GM21447 (cell line): ENCODE measurements around the gene CHMP4B.

Experiments
- ATAC-seq: cut with Tn5 transposase; IDR thresholded peaks from one replicate; pipeline ENCODE4 v1.9.1; 2021; ENCODE audit not compliant: unreplicated experiment

CHMP4B gene

DNA sequence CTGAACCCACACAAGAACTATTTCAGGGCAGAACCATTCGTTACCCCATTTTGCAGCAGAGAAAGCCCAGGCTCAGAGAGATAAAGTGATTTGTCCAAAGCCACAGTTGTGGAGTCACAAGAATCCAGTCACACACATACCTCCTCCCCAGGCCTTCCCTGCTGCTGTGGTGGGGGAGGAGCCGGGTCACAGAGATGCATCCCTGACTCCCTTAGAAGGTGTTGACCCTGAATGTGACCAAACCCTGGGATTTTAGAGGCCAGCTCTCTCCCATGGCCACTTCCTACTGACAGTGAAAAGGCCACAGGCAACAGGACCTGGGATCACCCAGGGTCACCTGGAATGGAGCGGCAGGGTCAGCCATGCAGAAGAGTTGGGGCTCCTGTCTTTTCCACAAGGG lies 48.6 kb downstream of the CHMP4B start:
- no peak for ATAC-seq

DNA sequence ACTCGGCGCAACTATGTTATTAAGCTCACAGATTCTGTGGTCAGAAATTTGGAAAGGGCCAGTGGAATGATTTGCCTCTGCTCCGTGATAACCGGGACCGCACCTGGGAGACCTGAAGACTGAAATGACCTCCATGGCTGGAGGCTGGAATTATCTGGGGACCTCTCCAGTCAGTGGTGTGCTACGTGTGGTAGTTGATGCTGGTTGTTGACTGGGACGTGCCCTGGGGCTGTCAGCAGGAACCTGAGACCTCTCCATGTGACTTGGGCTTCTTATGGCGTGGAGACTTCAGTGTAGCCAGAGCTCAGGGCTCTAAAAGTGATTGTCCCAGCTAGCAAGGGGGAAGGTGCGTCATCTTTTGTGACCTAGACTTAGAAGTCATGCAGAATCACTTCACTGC lies 50.3 kb downstream of the CHMP4B start:
- no peak for ATAC-seq

DNA sequence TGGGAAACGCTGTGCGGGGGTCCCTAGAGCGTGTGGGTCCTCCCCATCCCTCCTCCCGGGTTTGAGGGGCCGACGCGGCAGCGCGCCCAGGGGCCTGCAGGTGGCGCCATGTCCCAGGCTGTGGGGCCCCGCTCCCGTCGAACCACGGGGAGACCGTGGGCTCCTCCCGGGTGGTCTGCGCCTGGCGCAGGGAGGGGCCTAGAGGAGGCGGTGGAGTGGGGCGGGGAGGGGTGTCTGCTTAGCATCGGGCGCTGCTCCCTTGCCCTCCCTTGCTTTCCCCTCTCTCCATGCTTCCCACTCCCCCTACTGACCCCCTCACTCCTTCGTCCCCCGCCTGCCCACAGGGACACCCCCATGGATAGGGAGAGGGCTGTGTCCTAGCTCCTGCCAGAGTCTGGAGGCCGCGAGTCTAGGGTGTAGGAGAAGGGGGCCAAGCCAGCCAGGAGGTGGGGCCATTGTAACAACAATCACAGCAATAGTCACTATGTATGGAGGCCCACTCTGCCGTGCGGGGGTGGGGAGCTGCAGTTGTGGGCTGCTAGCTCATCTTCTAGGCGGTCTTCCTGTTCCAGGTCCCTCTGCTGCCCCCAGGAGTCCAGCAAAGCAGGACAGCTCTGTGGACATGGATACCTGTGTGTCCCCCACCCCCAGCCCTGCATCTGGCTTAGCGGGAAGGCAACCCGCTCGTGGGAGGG lies 51.7 kb downstream of the CHMP4B start:
- ATAC-seq = no peak

DNA sequence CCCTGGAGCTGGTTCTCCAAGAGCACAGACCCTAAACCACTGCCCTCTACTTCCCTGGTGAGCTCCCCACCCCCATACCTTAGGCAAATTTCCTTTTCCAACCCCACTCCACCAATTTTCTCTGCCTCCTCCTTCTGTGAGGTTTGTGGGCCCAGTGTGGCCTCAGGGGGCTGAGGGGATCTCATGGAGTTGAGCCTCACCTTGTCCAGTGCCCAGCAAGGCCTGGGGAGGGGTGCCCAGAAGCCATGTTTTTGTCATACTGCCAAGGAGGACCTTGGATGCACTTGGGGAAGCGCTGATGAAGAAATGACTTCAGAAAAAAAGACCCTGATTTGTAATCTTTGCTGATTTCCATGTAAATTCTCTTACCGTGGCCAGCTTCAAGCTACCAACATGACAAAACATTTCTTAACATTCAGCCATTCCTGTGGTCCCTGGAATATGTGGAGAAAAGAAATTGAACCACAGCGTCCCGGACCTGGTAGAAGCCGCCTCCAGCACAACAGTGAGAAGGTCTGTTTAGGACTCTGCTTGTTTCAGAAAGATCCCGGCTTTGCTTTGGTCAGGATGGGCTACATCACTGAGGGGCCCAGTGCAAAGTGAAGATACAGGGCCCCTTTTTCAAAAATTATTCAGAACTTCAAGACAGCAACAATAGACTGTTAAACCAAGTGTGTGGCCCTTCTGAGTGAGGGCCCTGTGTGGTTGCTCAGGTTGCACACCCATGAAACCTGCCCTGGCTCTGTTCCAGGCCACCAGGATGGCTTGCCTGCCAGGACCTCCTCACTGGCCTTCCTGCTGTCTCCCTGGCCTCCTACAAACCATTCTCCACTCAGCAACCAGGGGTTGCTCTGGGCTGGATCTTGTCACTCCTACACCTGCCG lies 52.5 kb downstream of the CHMP4B start:
- no peak for ATAC-seq

DNA sequence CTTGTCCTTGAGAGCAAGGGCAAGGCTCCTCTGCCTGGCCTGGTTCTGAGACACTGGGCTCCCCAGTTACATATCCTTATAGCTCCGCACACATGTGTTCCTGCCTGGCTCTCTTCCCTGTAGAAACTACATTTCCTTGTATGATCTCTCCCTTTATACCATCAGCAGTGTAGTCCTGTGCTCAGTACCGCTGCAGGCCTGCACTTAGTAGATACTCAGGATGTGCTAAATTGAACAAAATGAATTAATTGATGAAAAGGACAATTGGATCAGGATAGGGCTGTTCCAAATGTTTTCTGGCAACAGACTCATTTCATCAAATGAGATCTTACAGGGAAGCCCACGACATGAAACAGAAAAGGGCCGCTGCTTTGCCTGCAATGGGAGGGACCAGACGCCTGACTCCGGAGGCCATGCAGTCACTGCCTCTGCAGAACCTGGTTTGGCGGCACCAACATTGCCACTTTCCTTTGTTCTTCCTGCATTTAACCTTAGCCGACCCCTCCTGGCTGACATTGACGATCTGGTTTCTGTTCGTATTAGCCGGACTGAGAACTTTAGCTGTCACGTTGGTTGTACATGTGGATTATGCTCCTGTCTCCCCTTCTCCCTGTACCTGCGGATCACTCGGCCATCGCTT lies 53.3 kb downstream of the CHMP4B start:
- ATAC-seq = no peak

DNA sequence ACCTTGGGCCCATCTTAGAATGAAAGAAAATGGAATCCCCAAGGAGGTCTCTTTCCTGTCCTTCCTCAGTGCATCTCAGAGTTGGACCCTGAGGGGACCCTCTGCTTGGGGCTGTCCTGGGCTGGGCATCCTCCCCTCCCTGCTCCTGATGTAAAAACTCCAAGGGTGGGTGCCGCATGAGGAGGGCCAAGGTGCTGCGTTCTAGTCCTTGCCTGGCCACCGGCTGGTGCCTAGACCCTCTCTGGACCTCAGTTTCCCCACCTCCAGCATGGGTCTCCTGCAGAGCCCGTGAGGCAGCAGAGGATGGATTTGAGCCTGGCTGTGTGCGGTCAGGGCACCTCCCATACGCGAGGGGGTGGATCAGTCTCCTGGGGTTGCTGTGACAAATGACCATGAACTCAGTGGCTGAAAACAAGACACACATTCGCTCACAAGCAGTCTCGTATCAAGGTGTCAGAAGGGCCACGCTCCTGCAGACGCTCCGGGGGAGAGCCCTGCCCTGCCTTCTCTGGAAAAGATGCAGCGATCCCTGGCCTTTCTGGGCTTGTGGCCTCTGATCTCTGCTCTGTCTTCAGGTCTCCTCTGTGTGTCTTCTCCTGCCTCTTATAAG lies 54.7 kb downstream of the CHMP4B start:
- ATAC-seq = no peak

DNA sequence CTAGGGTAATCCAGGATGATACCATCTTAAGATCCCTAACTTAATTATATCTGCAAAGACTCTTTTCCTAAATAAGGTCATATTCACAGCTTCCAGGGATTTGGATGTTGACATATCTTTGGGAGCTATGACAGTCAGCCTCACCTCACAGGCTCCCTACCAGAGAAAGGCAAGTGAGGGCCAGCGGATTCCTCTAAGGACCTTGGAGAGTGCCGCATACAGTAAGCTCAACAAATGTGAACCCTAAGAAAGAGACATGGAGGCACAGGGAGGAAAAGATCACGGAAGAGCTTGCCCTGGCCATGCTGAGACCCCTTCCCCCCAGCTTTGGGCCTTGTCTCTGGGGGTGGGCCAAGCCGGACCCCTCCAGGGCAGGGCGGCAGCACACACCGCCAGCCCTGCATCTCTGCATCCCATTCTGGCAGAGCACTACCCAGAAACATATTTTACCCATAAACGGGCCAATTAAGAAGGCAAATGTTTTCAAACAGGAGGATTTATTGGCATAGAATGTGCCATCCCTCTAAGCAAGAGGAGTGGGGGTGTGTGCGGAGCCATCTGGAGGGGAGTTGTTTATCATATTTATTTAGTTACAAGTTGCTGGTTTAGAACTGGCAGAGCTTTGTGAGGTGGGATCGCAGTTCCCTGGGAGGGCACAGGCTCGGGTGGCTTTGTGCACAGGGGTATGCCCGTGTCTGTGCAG lies 55.4 kb downstream of the CHMP4B start:
- no peak for ATAC-seq

DNA sequence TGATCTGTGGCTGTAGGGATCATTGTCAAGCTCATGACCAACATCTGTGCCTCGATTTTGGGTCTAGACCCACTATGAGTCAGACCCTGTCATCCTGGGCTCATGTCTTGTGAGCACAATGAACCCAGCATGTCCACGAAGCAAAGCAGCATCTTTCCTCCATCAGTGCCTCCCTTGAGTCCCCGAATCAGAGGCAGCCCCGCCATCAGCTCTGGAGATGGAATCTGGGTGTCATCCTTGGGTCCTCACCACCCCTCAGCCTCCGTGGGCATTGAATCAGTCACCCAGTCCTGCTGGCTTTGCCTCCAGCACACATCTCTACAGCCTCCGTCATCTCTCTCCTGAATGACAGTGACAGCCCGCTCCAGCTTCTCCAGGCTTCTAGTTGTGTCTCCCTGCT lies 56.9 kb downstream of the CHMP4B start:
- ATAC-seq = no peak

DNA sequence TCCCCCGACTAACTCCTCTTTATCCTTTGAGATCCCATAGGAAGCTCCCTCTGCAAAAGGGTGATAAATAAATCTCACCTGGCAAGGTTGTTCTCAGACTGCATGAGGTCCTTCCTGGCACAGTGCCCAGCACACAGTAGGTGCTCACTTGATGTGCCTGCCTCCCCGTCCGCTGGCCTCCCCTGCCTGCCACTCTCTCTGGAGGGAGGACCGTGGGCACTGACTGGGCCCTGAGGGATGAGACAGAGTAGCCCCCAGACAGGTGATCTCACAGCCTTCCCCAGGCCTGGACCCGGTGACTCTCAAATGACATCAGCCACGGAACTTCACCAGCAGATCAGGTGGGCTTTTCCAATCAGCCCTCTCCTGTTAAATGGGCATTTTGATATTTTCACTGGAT lies 57.4 kb downstream of the CHMP4B start:
- ATAC-seq = no peak

DNA sequence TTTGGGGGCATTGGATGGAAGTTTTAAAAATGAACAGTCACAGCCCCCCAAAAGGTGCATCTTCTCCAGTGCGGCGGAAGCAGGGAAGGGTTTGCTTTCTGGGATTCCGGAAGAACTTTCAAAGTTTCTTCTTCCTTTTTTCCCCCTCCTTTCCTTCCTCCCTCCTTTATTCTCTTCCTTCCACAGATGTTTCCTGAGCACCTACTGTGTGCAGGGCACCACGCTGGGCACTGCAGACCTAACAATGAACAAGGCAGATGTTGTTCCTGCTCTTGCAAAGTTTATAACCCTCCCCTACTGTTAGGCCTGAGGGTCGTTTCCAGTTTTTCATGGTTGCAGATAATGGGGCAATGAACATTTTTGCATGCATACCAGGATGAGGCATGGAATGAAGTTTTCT lies 58.1 kb downstream of the CHMP4B start:
- ATAC-seq = no peak

DNA sequence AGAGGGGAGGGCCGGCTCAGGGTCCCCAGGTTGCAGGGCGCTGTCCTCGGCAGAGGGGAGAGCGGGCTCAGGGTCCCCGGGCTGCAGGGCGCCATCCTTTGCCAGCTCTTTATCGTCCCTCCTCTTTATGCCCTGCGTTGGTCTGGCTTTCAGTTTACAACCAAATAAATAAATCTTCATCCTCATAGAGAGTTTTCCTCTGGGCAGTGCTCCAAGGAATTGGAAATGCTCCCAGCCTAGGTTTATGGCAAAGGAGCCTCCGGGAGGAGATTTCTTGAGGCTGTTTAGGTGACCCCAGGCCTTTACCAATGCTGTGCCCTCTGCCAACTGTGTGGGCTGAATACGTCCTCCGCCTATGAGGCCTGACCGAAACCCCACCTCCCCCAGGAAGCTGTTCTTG lies 60.2 kb downstream of the CHMP4B start:
- ATAC-seq = no peak

DNA sequence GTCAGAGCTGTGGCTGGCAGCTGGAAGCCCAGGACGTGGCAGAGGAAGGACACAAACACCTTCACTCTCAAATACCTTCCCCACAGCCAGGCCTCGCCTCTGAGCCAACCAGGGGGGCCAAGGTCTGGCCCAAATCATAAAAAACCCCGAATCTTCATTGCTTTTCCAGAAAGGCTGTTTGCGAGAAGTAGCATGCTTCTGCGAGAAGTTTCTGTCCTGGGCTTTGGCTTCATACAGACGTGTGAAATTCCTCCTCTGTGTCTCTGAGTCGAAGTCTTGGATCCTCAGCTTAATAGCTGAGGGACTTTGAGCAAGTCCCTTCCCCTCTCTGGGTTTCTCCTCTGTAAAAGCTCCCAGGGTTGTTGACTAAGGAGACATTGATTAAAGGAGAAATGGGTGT lies 63.0 kb downstream of the CHMP4B start:
- ATAC-seq = no peak

DNA sequence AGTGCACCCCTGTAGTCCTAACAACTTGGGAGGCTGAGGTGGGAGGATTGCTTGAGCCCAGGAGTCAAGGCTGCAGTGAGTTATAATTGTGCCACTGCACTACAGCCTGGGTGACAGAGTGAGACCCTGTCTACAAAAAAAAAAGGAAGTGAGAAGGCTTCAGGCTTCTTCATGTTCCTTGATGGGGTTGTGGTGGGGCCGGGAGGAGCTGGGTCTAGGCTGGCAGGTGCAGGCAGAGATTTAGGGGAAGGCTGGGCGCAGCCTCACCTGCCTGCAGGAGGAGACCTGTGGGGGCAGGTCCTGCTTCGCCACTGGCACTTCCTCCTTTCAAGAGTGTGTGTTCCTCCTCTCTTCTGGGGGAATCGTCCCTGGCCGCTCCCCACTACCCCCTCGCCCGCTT lies 63.9 kb downstream of the CHMP4B start:
- peak; percentile 85 for ATAC-seq

DNA sequence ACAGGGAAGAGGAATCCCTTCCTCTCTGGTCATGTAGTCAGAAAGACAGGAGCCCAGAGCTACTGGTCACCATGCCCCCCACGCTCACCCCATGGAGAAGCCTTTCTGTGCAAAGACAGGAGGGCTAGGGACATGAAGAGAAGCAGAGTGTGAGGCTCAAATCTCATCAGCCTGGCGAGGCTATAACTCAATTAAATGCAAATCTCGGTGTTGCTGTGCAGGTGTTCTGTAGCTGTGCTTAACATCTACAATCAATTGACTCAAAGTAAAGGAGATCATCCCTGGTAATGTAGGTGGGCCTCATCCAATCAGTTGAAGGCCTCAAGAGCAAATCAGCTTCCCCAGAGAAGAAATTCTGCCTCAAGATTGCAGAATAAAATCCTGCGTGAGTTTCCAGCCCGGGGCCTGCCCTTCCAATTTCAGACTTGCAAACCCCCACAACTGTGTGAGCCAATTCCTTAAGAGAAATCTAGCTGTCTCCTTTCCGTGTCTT lies 64.4 kb downstream of the CHMP4B start:
- no peak for ATAC-seq

DNA sequence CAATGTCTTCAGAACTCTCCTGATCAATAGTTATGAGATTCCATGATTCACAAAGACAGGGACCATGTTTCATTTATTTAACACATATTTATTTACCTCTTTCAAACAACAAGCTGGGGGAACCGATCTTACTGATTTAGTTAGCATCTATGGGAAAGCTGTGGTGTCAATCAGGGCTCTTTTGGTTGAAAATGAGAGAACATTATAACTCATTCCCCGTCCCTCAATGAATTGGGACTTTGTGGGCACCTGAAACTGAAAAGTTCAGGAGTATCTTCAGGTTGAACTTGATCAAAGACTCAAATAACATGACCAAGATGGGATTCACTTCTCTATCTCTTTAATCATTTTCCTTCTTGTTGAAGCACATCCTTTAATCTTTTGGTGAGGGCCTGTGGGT lies 67.4 kb downstream of the CHMP4B start:
- no peak for ATAC-seq

DNA sequence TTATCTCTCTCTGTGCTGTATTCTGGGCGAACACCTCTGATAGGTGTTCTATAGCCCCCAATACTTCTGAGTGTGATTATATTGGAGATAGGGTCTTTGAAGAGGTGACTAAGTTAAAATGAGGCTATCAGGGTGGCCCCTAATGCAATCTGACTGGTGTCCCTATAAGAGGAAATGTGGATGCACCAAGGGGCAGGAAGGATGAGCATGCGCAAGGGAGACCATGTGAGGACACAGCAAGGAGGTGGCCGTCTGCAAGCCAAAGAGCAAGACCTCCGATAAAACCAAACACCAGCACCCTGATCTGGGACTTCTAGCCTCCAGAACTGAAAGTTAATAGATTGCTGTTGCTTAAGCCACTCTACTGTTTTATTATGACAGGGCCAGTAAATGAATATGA lies 69.2 kb downstream of the CHMP4B start:
- ATAC-seq = no peak

DNA sequence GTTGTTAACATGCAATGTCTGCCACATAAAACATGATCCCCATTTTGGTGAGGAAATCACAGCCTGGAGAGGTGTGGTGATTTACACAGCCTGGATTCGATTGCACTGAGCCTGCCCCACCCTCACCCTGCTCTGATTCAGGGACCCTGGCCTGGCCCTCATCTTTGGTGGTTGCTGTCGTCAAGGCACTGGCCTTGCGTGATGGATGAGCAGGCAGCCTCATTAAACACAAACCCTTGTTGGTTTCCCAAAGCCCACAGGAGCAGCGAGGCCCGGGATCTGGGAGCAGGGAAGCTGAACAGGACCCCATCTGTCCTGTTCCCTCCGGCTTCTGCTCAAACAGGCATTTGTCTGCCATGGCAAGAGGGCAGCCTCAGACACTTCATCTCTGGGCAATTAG lies 70.8 kb downstream of the CHMP4B start:
- no peak for ATAC-seq

DNA sequence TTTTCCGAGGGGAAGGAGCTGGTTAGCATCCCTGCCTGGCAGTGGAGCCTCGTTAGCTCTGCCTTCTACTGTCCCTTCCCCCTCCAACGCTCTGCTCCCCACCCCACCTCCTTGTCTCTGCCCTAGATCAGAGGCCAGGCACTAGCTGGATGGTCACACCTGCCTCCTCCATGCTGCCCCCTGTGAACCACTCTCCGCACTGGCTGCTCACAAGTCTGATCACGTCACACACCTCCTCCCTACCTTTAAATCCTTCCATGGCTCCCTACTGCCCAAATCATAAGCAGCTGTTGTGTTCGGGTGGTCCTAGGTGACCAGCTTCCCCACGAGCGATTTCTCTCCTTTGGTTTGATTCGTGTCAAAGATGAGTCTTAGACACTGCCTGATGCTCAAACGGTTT lies 71.3 kb downstream of the CHMP4B start:
- ATAC-seq = no peak

DNA sequence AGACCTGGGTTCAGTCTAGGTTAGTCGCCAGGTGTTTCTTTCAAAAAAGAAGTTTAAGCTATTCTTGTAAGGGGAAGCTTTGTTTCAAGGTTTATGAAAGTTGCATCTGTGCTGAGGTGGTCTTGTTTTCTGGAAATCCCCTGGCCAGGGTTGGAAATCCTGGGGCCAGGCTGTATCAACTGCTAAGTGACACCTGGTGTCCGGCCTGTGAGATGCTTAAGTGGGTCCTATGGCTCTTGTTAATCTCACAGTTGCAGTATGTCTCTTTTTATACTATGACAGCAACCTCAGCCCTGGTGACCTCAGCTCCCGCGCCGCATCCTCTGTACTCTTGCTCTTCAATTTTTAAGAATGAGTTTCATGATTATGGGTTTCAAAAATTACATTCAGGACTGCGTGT lies 72.0 kb downstream of the CHMP4B start:
- peak; percentile 79 for ATAC-seq

DNA sequence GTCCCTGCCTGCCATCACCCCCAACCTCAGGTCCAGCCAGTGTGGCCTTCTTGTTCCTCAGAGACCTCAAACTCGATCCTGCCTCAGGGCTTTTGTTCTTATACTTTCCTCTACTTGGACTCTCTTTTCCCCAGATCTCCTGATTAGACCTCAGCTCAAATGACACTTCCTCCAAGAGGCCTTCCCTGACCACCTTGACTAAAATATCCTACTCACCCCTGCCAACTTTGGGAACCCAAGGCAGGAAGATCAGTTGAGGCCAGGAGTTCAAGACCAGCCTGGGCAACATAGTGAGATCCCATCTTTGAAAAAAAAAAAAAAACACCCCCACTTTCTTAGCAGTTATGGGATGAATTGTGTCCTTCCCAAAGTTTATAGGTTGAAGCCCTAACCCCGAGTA lies 73.5 kb downstream of the CHMP4B start:
- ATAC-seq = no peak

DNA sequence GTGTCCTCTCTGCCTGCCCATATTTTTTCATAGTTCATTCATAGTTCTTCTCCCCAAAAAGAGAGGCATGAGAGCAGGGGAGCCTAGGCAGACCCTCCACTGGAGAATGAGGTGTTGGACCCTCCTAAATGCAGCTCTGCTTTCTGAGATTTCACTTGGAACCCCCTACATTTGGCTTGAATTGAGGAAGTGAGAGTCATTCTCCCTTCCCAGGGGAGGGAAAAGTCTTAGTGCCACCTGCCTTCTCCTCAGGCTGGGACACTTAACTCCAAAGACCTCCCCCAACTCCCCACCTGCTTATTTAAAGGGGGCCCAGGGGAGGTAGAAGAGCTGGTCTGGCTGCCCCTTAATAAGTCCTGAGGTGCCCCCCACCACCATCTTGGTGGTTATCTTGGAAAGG lies 78.2 kb downstream of the CHMP4B start:
- no peak for ATAC-seq
